Measurements from ENCODE around the gene LRSAM1.

The LRSAM1 gene

DNA sequence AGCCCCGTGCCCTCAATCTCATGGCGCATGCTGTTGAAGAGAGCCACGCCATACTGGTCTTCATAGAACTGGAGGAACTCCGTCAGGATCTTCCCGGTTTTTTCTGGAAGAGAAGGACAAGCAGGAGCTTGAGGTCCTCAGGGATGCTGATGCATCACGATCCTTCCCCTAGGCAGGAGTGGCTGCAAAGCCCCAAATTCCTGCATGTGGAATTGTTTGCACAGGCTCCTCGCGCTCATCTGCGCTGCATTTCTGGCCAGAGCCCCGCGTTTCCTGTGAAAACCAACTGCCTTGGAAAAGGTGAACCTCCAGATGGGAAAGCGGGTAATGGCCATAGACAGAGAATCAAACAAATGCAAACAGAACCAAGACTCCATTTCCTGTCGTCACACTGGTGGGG is 80.4 kb downstream of the LRSAM1 start:
- no peak for TF ChIP-seq POLR2AphosphoS5 (IDR thresholded peaks at IDR 0.05; ENCODE audit: low read depth, low read length)
- TF ChIP-seq FOXP2 (optimal IDR thresholded peaks at IDR 0.05; ENCODE audit: borderline replicate concordance, extremely low read depth, extremely low read length, insufficient read depth): no peak
- TF ChIP-seq, protein P1, sequence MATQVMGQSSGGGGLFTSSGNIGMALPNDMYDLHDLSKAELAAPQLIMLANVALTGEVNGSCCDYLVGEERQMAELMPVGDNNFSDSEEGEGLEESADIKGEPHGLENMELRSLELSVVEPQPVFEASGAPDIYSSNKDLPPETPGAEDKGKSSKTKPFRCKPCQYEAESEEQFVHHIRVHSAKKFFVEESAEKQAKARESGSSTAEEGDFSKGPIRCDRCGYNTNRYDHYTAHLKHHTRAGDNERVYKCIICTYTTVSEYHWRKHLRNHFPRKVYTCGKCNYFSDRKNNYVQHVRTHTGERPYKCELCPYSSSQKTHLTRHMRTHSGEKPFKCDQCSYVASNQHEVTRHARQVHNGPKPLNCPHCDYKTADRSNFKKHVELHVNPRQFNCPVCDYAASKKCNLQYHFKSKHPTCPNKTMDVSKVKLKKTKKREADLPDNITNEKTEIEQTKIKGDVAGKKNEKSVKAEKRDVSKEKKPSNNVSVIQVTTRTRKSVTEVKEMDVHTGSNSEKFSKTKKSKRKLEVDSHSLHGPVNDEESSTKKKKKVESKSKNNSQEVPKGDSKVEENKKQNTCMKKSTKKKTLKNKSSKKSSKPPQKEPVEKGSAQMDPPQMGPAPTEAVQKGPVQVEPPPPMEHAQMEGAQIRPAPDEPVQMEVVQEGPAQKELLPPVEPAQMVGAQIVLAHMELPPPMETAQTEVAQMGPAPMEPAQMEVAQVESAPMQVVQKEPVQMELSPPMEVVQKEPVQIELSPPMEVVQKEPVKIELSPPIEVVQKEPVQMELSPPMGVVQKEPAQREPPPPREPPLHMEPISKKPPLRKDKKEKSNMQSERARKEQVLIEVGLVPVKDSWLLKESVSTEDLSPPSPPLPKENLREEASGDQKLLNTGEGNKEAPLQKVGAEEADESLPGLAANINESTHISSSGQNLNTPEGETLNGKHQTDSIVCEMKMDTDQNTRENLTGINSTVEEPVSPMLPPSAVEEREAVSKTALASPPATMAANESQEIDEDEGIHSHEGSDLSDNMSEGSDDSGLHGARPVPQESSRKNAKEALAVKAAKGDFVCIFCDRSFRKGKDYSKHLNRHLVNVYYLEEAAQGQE (IDR thresholded peaks at IDR 0.05; ENCODE audit: insufficient read depth in 1 of 2, low read depth in 2 of 2, low read length in 2 of 2): no peak
- TF ChIP-seq TAF1 (IDR thresholded peaks at IDR 0.05; ENCODE audit: borderline replicate concordance, insufficient read depth, low read length): no peak
- TF ChIP-seq SIN3A (IDR thresholded peaks at IDR 0.05; ENCODE audit: borderline replicate concordance, insufficient read depth, low read length): no peak

DNA sequence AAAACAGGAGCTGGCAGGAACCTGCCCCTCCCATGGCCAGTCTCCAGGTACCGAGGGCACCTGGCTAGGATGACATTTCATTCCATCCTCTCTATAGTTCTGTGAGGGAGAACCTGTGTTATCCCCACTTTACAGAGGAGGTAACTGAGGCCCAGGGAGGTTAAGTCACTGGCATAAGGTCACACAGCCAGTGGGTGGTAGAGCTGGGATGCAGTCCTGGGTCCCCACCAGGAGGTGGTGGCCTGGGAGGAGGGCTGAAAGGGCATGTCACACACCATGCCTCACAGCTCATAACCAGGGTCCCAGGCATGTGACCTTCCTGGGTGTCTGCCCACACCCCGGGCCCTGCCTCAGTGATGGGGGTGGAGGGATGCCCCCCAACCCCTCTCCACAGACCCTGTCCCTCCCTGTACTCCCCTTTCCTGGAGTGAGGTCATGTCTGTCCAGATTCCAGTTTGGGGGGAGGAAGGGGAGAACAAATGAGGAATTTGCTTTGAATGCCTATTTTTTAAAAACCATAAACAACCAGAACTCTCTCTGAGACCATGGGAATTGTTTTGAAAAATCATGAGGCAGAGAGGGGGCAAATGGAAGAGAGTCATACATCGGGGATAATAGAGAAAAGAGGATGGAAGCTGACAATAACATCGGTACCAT is 83.1 kb downstream of the LRSAM1 start:
- TF ChIP-seq SIN3A (IDR thresholded peaks at IDR 0.05; ENCODE audit: borderline replicate concordance, insufficient read depth, low read length): no peak
- no peak for TF ChIP-seq POLR2AphosphoS5 (IDR thresholded peaks at IDR 0.05; ENCODE audit: low read depth, low read length)
- TF ChIP-seq, protein P1 (IDR thresholded peaks at IDR 0.05; ENCODE audit: insufficient read depth in 1 of 2, low read depth in 2 of 2, low read length in 2 of 2): no peak
- no peak for TF ChIP-seq TAF1 (IDR thresholded peaks at IDR 0.05; ENCODE audit: borderline replicate concordance, insufficient read depth, low read length)
- TF ChIP-seq FOXP2 (optimal IDR thresholded peaks at IDR 0.05; ENCODE audit: borderline replicate concordance, extremely low read depth, extremely low read length, insufficient read depth): no peak

DNA sequence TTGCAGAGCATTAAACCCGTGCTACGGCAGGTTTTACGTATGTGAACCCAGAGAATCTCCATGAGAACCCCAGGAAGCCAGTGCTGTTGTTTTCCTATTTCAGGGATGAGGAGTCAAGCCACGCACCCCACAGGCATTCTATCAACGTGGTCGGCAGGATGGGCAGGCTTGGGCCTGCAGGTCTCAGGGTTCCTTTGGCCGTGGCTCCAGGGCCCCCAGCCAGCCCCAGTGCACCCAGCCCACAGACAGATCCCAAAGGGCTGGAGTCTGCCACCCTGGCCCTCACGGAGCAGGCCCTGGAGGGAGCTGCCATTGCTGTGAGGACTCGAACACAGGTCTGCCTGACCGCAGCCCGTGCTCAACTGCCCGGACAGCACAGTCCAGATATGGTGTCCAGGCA is 83.6 kb downstream of the LRSAM1 start:
- TF ChIP-seq SIN3A (IDR thresholded peaks at IDR 0.05; ENCODE audit: borderline replicate concordance, insufficient read depth, low read length): no peak
- TF ChIP-seq FOXP2 (optimal IDR thresholded peaks at IDR 0.05; ENCODE audit: borderline replicate concordance, extremely low read depth, extremely low read length, insufficient read depth): no peak
- TF ChIP-seq TAF1 (IDR thresholded peaks at IDR 0.05; ENCODE audit: borderline replicate concordance, insufficient read depth, low read length): no peak
- TF ChIP-seq, protein P1 (IDR thresholded peaks at IDR 0.05; ENCODE audit: insufficient read depth in 1 of 2, low read depth in 2 of 2, low read length in 2 of 2): no peak
- TF ChIP-seq POLR2AphosphoS5 (IDR thresholded peaks at IDR 0.05; ENCODE audit: low read depth, low read length): no peak

DNA sequence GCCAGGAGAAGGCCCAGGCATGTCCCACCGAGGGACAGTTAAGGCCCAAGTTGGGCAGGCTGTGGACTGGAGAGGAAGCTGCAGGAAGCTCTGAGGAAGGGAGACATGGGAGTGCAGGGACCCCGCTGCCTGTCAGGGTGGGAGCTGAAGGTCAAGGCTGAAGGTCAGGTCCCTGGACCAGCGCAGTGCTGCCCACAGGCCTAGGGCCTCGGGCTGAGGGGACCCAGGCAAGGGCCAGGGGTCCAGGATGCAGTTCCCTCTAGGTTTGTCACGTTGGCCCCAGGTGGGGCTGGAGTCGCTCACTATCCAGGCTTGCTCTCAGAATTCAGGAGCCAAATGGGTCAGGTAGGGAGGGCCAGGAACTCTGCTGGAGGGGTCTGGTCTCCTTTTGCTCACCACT is 84.1 kb downstream of the LRSAM1 start:
- TF ChIP-seq POLR2AphosphoS5 (IDR thresholded peaks at IDR 0.05; ENCODE audit: low read depth, low read length) (no peak), SIN3A (IDR thresholded peaks at IDR 0.05; ENCODE audit: borderline replicate concordance, insufficient read depth, low read length) (no peak), TAF1 (IDR thresholded peaks at IDR 0.05; ENCODE audit: borderline replicate concordance, insufficient read depth, low read length) (no peak), FOXP2 (optimal IDR thresholded peaks at IDR 0.05; ENCODE audit: borderline replicate concordance, extremely low read depth, extremely low read length, insufficient read depth) (no peak)
- TF ChIP-seq, protein P1 (IDR thresholded peaks at IDR 0.05; ENCODE audit: insufficient read depth in 1 of 2, low read depth in 2 of 2, low read length in 2 of 2): no peak
